IMR-90 (cell line): ENCODE results near the gene CDC42EP1. TPM values are rescaled to one million over a fixed set of nuclear protein-coding genes. Genes with fewer than 3 reads are reported as not detected.

Experiments used
- ATAC-seq: fragments of 200-7000 bp; cut with Tn5 transposase; 2 replicates; pipeline ENCODE4 v1.9.1; 2020; ENCODE audit warnings: low read depth, mild to moderate bottlenecking, moderate library complexity
- BruUV-seq: library from RNA; stranded (reverse); fragments of 400-500 nt; replicated peaks from 2 replicates; lab custom pipeline; 2021; lab: Mats Ljungman, UMichigan
- CTCF ChIA-PET: fragments of 300-600 bp; formaldehyde crosslinking; extraction: SDS; loops from one replicate; lab custom pipeline; 2021; ENCODE audit warnings: antibody characterized with exemption; lab: Yijun Ruan, JAX
- POLR2A ChIA-PET: fragments of 300-600 bp; sonication (Branson Sonifier 250); formaldehyde crosslinking; loops from one replicate; lab custom pipeline; 2022; ENCODE audit warnings: antibody characterized with exemption; ENCODE audit not compliant: unreplicated experiment; lab: Charles Lee
- DNase-seq: peaks from one replicate; pipeline ENCODE4 v3.0.0; 2013
- H2AFZ ChIP-seq: replicated peaks from 2 replicates; pipeline ENCODE3; 2013; ENCODE audit warnings: low read length, mild to moderate bottlenecking; ENCODE audit not compliant: poor library complexity
- H2AK5ac ChIP-seq: 2 replicates; pipeline ENCODE4 v1.6.1; 2013; ENCODE audit warnings: low read depth, low read length, inconsistent platforms
- H2AK9ac ChIP-seq: replicated peaks from 2 replicates; pipeline ENCODE3; 2013; ENCODE audit warnings: mild to moderate bottlenecking, low read depth, low read length, moderate library complexity; ENCODE audit not compliant: poor library complexity
- H2BK120ac ChIP-seq: 2 replicates; pipeline ENCODE4 v1.6.1; 2013; ENCODE audit warnings: low read depth, low read length, inconsistent platforms
- H2BK15ac ChIP-seq: 3 replicates; pipeline ENCODE4 v1.6.1; 2013; ENCODE audit warnings: low read depth, low read length, inconsistent platforms
- H2BK20ac ChIP-seq: 2 replicates; pipeline ENCODE4 v1.6.1; 2013; ENCODE audit warnings: low read depth, mild to moderate bottlenecking, inconsistent platforms, low read length, moderate library complexity
- H2BK5ac ChIP-seq: 2 replicates; pipeline ENCODE4 v1.6.1; 2013; ENCODE audit warnings: mild to moderate bottlenecking, low read depth, low read length, inconsistent platforms; ENCODE audit not compliant: poor library complexity, severe bottlenecking
- H3K14ac ChIP-seq: replicated peaks from 2 replicates; pipeline ENCODE4 v1.6.1; 2013; ENCODE audit warnings: low read depth, low read length, inconsistent platforms
- H3K18ac ChIP-seq: 2 replicates; pipeline ENCODE4 v1.6.1; 2013; ENCODE audit warnings: low read depth, low read length, control low read depth
- H3K23ac ChIP-seq: 2 replicates; pipeline ENCODE4 v1.6.1; 2013; ENCODE audit warnings: low read depth, low read length, inconsistent platforms
- H3K27ac ChIP-seq: 2 replicates; pipeline ENCODE4 v1.5.1; 2013; ENCODE audit warnings: mild to moderate bottlenecking, control low read depth, low read length; ENCODE audit not compliant: insufficient read depth
- H3K27me3 ChIP-seq: 2 replicates; pipeline ENCODE4 v1.6.1; 2013; ENCODE audit warnings: low read length; ENCODE audit not compliant: control insufficient read depth, insufficient read depth
- H3K36me3 ChIP-seq: 2 replicates; pipeline ENCODE4 v1.6.1; 2013; ENCODE audit warnings: low read length, mixed read lengths; ENCODE audit not compliant: control insufficient read depth, insufficient read depth
- H3K4ac ChIP-seq: 2 replicates; pipeline ENCODE4 v1.6.1; 2013; ENCODE audit warnings: low read depth, low read length, inconsistent platforms
- H3K4me1 ChIP-seq: 2 replicates; pipeline ENCODE4 v1.6.1; 2013; ENCODE audit warnings: low read length, mixed read lengths; ENCODE audit not compliant: control insufficient read depth, insufficient read depth
- H3K4me2 ChIP-seq: 2 replicates; pipeline ENCODE4 v1.6.1; 2013; ENCODE audit warnings: low read depth, mild to moderate bottlenecking, control low read depth, low read length, moderate library complexity
- H3K4me3 ChIP-seq: 2 replicates; pipeline ENCODE4 v1.5.1; 2013; ENCODE audit warnings: low read depth, mild to moderate bottlenecking, control low read depth, low read length, moderate library complexity; ENCODE audit not compliant: insufficient read depth
- H3K56ac ChIP-seq: 2 replicates; pipeline ENCODE4 v1.6.1; 2013; ENCODE audit warnings: low read length, inconsistent platforms; ENCODE audit not compliant: insufficient read depth; ENCODE audit errors: extremely low read depth
- H3K79me1 ChIP-seq, 2 experiments: 2 replicates each; pipeline ENCODE4 v1.6.1; 2013; ENCODE audit warnings: low read length in 2 of 2, inconsistent platforms in 1 of 2, low read depth in 1 of 2
- H3K9ac ChIP-seq: 2 replicates; pipeline ENCODE4 v1.6.1; 2013; ENCODE audit warnings: low read depth, low read length, control low read depth
- H3K9me1 ChIP-seq: 2 replicates; pipeline ENCODE4 v1.6.1; 2013; ENCODE audit warnings: low read length, inconsistent platforms; ENCODE audit not compliant: insufficient read depth
- H3K9me3 ChIP-seq: 2 replicates; pipeline ENCODE4 v1.6.1; 2013; ENCODE audit warnings: low read length; ENCODE audit not compliant: control insufficient read depth, insufficient read depth
- H4K20me1 ChIP-seq: 2 replicates; pipeline ENCODE4 v1.6.1; 2013; ENCODE audit warnings: low read length, inconsistent platforms; ENCODE audit not compliant: insufficient read depth
- H4K5ac ChIP-seq: 2 replicates; pipeline ENCODE4 v1.6.1; 2013; ENCODE audit warnings: mild to moderate bottlenecking, low read depth, low read length, control low read depth
- H4K8ac ChIP-seq, 2 experiments: 2 replicates each; pipeline ENCODE4 v1.6.1; 2013; ENCODE audit warnings: low read depth in 2 of 2, low read length in 2 of 2, control low read depth in 1 of 2, inconsistent platforms in 1 of 2
- H4K91ac ChIP-seq: 2 replicates; pipeline ENCODE4 v1.6.1; 2013; ENCODE audit warnings: low read depth, low read length, inconsistent platforms; ENCODE audit not compliant: insufficient read depth
- BHLHE40 ChIP-seq: fragments of 150-350 bp; IDR thresholded peaks from 2 replicates; pipeline ENCODE4 v1.6.1; 2016; ENCODE audit warnings: mild to moderate bottlenecking, low read depth, low read length
- CEBPB ChIP-seq: IDR thresholded peaks from 2 replicates; pipeline ENCODE4 v1.6.1; 2012; ENCODE audit warnings: low read depth, low read length, improper control_type of control experiment
- CHD1 ChIP-seq: IDR thresholded peaks from 2 replicates; pipeline ENCODE4 v1.6.1; 2012; ENCODE audit warnings: low read depth, low read length, improper control_type of control experiment
- CTCF ChIP-seq: conservative IDR thresholded peaks from 2 replicates; pipeline ENCODE4 v1.5.1; 2012; ENCODE audit warnings: mild to moderate bottlenecking, low read depth, low read length, improper control_type of control experiment
- FOS ChIP-seq: fragments of 150-350 bp; IDR thresholded peaks from 2 replicates; pipeline ENCODE4 v1.6.1; 2016; ENCODE audit warnings: low read depth, low read length
- MAFK ChIP-seq: IDR thresholded peaks from 2 replicates; pipeline ENCODE4 v1.6.1; 2012; ENCODE audit warnings: low read depth, low read length, improper control_type of control experiment
- MAZ ChIP-seq: IDR thresholded peaks from 2 replicates; pipeline ENCODE4 v1.6.1; 2012; ENCODE audit warnings: low read depth, mild to moderate bottlenecking, low read length, improper control_type of control experiment, moderate library complexity, borderline replicate concordance
- MXI1 ChIP-seq: IDR thresholded peaks from 2 replicates; pipeline ENCODE4 v1.6.1; 2012; ENCODE audit warnings: low read depth, mild to moderate bottlenecking, low read length, moderate library complexity, borderline replicate concordance
- NFE2L2 ChIP-seq: fragments of 150-350 bp; IDR thresholded peaks from 2 replicates; pipeline ENCODE4 v1.6.1; 2016; ENCODE audit warnings: low read depth, mild to moderate bottlenecking, low read length
- POLR2A ChIP-seq: IDR thresholded peaks from 2 replicates; pipeline ENCODE4 v1.6.1; 2012; ENCODE audit warnings: mild to moderate bottlenecking, low read depth, low read length
- RAD21 ChIP-seq: IDR thresholded peaks from 2 replicates; pipeline ENCODE4 v1.6.1; 2012; ENCODE audit warnings: low read length, improper control_type of control experiment
- RCOR1 ChIP-seq: IDR thresholded peaks from 2 replicates; pipeline ENCODE4 v1.6.1; 2012; ENCODE audit warnings: mild to moderate bottlenecking, low read length, improper control_type of control experiment; ENCODE audit not compliant: insufficient replicate concordance
- RFX5 ChIP-seq: IDR thresholded peaks from 2 replicates; pipeline ENCODE4 v1.8.0; 2012; ENCODE audit warnings: low read depth, mild to moderate bottlenecking, low read length, moderate library complexity
- SMC3 ChIP-seq: fragments of 150-350 bp; IDR thresholded peaks from 2 replicates; pipeline ENCODE4 v1.6.1; 2016; ENCODE audit warnings: low read depth, mild to moderate bottlenecking, antibody characterized with exemption, low read length, moderate library complexity
- USF2 ChIP-seq: fragments of 150-350 bp; IDR thresholded peaks from 2 replicates; pipeline ENCODE4 v1.6.1; 2017; ENCODE audit warnings: mild to moderate bottlenecking, antibody characterized with exemption, low read length, low read depth
- WGBS, 2 experiments: methylation state at CpG; one replicate each; pipeline versions ENCODE4 v1.1.5 to v1.1.7; 2013; ENCODE audit warnings: missing lambda C conversion rate in 2 of 2; ENCODE audit not compliant: insufficient read length in 1 of 2; ENCODE audit errors: extremely low coverage in 2 of 2; 5-methylcytosine and 5-hydroxymethylcytosine counted together
- dilution Hi-C: fragments of 300-500 bp; cut with HindIII; formaldehyde crosslinking; loops from one replicate; pipeline ENCODE4 v1.14.3; 2018; ENCODE audit warnings: low sequenced_read_pairs; ENCODE audit not compliant: unreplicated experiment
- in situ Hi-C: fragments of 300-500 bp; cut with MboI; formaldehyde crosslinking; loops from 3 replicates; pipeline ENCODE4 v1.14.3; 2019; ENCODE audit warnings: low sequenced_read_pairs, inconsistent platforms, mixed read lengths
- intact Hi-C: fragments of 100-400 bp; cut with micrococcal nuclease; formaldehyde crosslinking; loops from 2 replicates; pipeline ENCODE4 v1.10.0; 2022
- polyA plus RNA-seq, 3 experiments: library from polyadenylated mRNA; depleted of rRNA; stranded (reverse); fragments of >200 nt; gene quantifications; 2 replicates each; pipeline ENCODE4 v1.2.3, GENCODE V29; 2012; ENCODE audit warnings: low replicate concordance in 1 of 3
- total RNA-seq: library from RNA; depleted of rRNA; stranded (reverse); fragments of >200 nt; gene quantifications from 2 replicates; pipeline ENCODE4 v1.2.3, GENCODE V29; 2012

The CDC42EP1 gene
- total and polyA plus RNA-seq, 2 of the 4 experiments (the other 2 are of a cell fraction), result 4.7 to 47.3 TPM

DNA sequence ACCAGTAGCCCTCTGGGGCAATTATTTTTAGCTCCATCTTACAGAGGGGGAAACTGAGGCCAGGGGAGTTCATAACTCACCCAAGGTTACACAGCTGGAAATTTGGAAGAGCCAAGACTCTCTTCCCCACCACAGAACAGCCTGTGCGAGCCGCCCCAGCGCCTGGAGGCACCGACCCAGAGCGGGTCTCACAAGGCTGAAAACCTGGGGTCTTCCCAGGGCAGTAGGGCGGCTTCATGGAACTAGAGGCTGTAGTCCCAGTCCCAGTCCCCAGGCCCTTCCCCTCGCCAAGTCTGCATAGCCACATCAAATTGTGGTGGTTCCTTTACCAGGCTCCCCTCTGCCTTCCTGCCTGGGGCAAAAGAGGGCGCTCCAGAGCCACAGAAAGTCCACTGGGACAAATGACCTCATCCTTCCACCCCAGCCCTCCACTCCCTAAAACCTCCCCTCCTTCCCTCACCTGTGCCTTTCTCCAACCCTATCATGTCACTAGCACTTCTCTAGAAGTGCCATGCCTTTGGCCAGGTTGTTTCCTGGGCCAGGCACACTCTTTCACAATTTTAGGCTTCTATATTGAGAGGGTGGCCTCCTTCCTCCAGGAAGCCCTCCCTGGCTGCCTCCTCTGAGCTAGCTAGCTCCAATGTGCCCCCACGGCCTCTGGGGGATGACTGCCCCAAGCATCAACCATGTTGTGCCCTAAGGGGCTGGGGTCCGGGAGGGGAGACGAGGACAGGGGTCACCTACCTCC lies 15.2 kb upstream of the CDC42EP1 start:
- no TSS peak for BruUV-seq
- no peak overlapping the region for H3K4me3 ChIP-seq
- peak overlapping the region; percentile 94 for H4K91ac ChIP-seq
- ChIA-PET CTCF (interaction anchor here (0.6 to 3.8 kb wide), 8 partner anchors 16 to 76 kb away, joined by 3 to 26 read pairs (median 3); no protein-coding TSS in a partner anchor), POLR2A (interaction anchor here (1.0 kb wide), 1 partner anchor 47 kb away, joined by 4 read pairs; no protein-coding TSS in a partner anchor)
- peak overlapping the region; percentile 92 for H2BK120ac ChIP-seq
- H3K36me3 ChIP-seq, result no peaks in the 10 kb centered on the region
- peak overlapping the region; percentile 77 for H3K4me2 ChIP-seq
- peak overlapping the region; percentile 90 for H3K14ac ChIP-seq
- H3K9me3 ChIP-seq, result no peaks in the 10 kb centered on the region
- ATAC-seq, result peak; percentile 40
- peak overlapping the region; percentile 75 for H3K9ac ChIP-seq
- peak; percentile 58 for DNase-seq
- peak overlapping the region; percentile 76 to 93; a peak in 3 of 4 replicates for H4K8ac ChIP-seq
- intact Hi-C loops (loop anchor here (1.0 to 5.0 kb wide), 3 partner anchors 45 to 132 kb away; partner anchors contain the start of genes GGA1 and LGALS1), in situ Hi-C loops (no loop called here), dilution Hi-C loops (no loop called here)
- peak overlapping the region; percentile 89 for H3K27ac ChIP-seq
- peaks cover 30% of the 10 kb centered on the region for H3K4me1 ChIP-seq
- peak overlapping the region; percentile 97 for H3K4ac ChIP-seq
- H4K20me1 ChIP-seq, result no peaks in the 10 kb centered on the region
- no peak overlapping the region for H3K56ac ChIP-seq
- H3K18ac ChIP-seq, result peak overlapping the region; percentile 79; the same call in 1 of the 2 replicates
- H2AK9ac ChIP-seq, result peak overlapping the region; percentile 99
- H4K5ac ChIP-seq, result peak overlapping the region; percentile 88
- 61% methylated on average over 4 of the region's 11 CpGs; no CpG with 5 or more reads in 1 of the 2 experiments for WGBS, 2 experiments
- peak overlapping the region; percentile 45; the same call in 2 of the 3 replicates for H2BK15ac ChIP-seq
- H3K27me3 ChIP-seq, result no peaks in the 10 kb centered on the region
- peak overlapping the region; percentile 71; the same call in 1 of the 2 replicates for H3K23ac ChIP-seq
- H2BK20ac ChIP-seq, result peak overlapping the region; percentile 90
- H2AFZ ChIP-seq, result peak overlapping the region; percentile 97
- peak overlapping the region; percentile 84 for H2BK5ac ChIP-seq
- peak overlapping the region; percentile 96 for H2AK5ac ChIP-seq
- H3K9me1 ChIP-seq, result peaks cover 12% of the 10 kb centered on the region; the same call in 1 of the 2 replicates
- peaks cover 0 to 10% of the 10 kb centered on the region in 2 experiments; a peak in 2 of 4 replicates for H3K79me1 ChIP-seq
- TF ChIP-seq MXI1 (no peak), NFE2L2 (no peak), RCOR1 (no peak), CHD1 (no peak), POLR2A (no peak), CEBPB (no peak), BHLHE40 (no peak), RAD21 (peak; percentile 83), FOS (no peak), USF2 (no peak), MAFK (no peak), RFX5 (no peak), CTCF (peak; percentile 88), MAZ (no peak), SMC3 (peak; percentile 79)
